LNCAP (cell line): ENCODE measurements around the gene LIPH.
A peak's percentile ranks its signal among the peaks of the same experiment; 100 is the strongest.

Experiments used
- TF ChIP-seq, protein P1 (sequence below): fragments of 450-650 bp; IDR thresholded peaks from 2 replicates; pipeline ENCODE4 v1.5.1; 2017; ENCODE audit warnings: mild to moderate bottlenecking

LIPH gene

DNA sequence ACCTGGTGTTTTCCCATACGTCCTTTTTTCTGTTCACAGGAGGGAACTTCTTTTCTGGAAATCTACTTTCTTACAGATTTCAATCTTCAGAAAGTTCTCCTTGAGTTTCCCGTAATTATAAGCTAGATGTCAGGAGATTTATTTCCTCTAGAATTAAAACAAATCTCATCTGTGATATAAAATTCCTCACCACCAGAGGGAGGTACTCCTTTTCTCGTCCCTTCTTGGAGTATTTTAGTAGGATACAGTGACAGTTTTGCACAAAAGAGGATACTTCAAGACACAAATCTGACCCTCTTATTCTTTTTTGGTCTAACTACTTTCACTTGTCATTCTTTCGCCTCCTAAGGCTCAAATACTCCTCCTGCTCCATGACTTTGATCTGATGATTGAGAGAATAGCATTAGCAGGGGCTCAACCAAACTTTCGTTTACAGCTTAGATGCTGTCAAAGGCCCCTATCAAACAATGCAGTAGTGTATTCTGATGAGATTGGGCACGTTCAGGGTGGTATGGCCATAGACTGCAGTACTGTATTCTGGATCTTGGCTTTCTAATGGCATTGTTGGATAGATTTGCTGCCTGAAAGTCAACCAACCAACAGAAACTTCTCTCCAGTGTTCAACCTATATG lies 91.6 kb downstream of the LIPH start:
- TF ChIP-seq, protein P1, sequence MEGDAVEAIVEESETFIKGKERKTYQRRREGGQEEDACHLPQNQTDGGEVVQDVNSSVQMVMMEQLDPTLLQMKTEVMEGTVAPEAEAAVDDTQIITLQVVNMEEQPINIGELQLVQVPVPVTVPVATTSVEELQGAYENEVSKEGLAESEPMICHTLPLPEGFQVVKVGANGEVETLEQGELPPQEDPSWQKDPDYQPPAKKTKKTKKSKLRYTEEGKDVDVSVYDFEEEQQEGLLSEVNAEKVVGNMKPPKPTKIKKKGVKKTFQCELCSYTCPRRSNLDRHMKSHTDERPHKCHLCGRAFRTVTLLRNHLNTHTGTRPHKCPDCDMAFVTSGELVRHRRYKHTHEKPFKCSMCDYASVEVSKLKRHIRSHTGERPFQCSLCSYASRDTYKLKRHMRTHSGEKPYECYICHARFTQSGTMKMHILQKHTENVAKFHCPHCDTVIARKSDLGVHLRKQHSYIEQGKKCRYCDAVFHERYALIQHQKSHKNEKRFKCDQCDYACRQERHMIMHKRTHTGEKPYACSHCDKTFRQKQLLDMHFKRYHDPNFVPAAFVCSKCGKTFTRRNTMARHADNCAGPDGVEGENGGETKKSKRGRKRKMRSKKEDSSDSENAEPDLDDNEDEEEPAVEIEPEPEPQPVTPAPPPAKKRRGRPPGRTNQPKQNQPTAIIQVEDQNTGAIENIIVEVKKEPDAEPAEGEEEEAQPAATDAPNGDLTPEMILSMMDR = peak; percentile 60; the same call in 1 of the 2 replicates

DNA sequence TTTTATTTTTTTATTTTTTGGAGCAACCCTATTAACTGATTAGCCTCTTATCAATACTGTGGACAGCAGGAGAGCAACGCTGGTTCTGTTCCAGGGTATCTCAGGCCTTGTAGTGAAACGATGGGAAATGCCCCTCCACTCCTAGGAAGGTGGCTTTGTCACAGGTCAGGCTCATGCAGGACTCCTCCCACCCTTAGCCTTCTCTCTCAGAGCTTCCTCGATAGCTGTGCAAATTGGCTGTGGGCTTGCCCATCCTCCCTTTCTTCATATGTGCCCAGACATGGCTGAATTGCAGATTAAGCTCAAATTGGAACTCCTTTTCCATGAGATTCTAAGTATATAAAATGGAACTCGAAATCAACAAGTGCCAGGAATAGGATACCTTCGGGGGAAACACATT lies 92.1 kb downstream of the LIPH start:
- TF ChIP-seq, protein P1 = no peak

DNA sequence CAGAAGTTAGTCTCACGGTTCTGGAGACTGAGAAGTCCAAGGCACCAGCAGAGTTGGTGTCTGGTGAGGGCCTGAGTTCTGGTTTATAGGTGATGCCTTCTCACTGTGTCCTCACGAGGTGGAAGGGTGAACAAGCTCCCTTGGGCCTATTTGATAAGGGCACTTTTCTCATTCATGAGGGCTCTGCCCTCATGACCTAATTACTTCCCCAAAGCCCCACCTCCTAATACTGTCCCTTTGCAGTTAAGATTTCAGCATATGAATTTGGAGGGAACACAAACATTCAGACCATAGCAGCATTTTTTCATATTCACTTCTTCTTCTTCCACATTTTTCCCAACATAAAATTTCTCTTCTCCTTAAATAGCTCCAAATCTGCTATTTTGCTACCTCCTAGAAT lies 95.0 kb downstream of the LIPH start:
- TF ChIP-seq, protein P1 = no peak
